ENCODE data around the gene C8B. TPM values are rescaled to one million over a fixed set of nuclear protein-coding genes. Genes with fewer than 3 reads are reported as not detected.

The C8B gene
- polyA plus RNA-seq, 1 donor: 0.06 TPM

Other genes with a start within 250 kb of the C8B start
- gene FYB2, start 146.6 kb downstream of the C8B start, polyA plus RNA-seq: 10.8 TPM
- 0.34 TPM for gene C8A, start 111.2 kb downstream of the C8B start, polyA plus RNA-seq